Smooth muscle cell (in vitro differentiated cells): ENCODE measurements around the gene DOCK3. TPM values are rescaled to one million over a fixed set of nuclear protein-coding genes. Genes with fewer than 3 reads are reported as not detected.
A peak's percentile ranks its signal among the peaks of the same experiment; 100 is the strongest.

ENCODE experiments used
- DNase-seq: peaks from one replicate; lab custom pipeline; 2025; ENCODE audit not compliant: unreplicated experiment; lab: John Stamatoyannopoulos, UW
- H2AFZ ChIP-seq: fragments of 200-600 bp; sonication (generic); 2 replicates; pipeline ENCODE4 v1.6.0; 2016; ENCODE audit warnings: antibody characterized with exemption, low read depth, mild to moderate bottlenecking
- H3F3A ChIP-seq: fragments of 200-600 bp; sonication (generic); 2 replicates; pipeline ENCODE4 v1.6.0; 2017; ENCODE audit warnings: antibody characterized with exemption, low read depth
- H3K27ac ChIP-seq: fragments of 200-600 bp; sonication (generic); 2 replicates; pipeline ENCODE4 v1.5.1; 2016; ENCODE audit warnings: low read depth, mild to moderate bottlenecking
- H3K27me3 ChIP-seq: fragments of 200-600 bp; sonication (generic); 2 replicates; pipeline ENCODE4 v1.6.1; 2016; ENCODE audit warnings: low read depth, mild to moderate bottlenecking
- H3K36me3 ChIP-seq: fragments of 200-600 bp; sonication (generic); 2 replicates; pipeline ENCODE4 v1.5.1; 2016; ENCODE audit warnings: low read depth
- H3K4me1 ChIP-seq: fragments of 200-600 bp; sonication (generic); 2 replicates; pipeline ENCODE4 v1.5.1; 2016; ENCODE audit warnings: low read depth
- H3K4me2 ChIP-seq: fragments of 200-600 bp; sonication (generic); 2 replicates; pipeline ENCODE4 v1.6.0; 2016; ENCODE audit warnings: mild to moderate bottlenecking
- H3K4me3 ChIP-seq: fragments of 200-600 bp; sonication (generic); 2 replicates; pipeline ENCODE4 v1.5.1; 2016; ENCODE audit warnings: mild to moderate bottlenecking
- H3K79me2 ChIP-seq: fragments of 200-600 bp; sonication (generic); 2 replicates; pipeline ENCODE4 v1.6.0; 2016; ENCODE audit warnings: low read depth, mild to moderate bottlenecking
- H3K9ac ChIP-seq: fragments of 200-600 bp; sonication (generic); 2 replicates; pipeline ENCODE4 v1.6.0; 2016; ENCODE audit warnings: low read depth
- H3K9me3 ChIP-seq: fragments of 200-600 bp; sonication (generic); replicated peaks from 2 replicates; pipeline ENCODE4 v1.5.1; 2016; ENCODE audit warnings: low read depth
- H4K20me1 ChIP-seq: fragments of 200-600 bp; sonication (generic); 2 replicates; pipeline ENCODE4 v1.6.0; 2016; ENCODE audit warnings: low read depth
- CTCF ChIP-seq: fragments of 200-600 bp; sonication (generic); IDR thresholded peaks from 2 replicates; pipeline ENCODE4 v1.5.1; 2017; ENCODE audit warnings: borderline replicate concordance, mild to moderate bottlenecking, antibody characterized with exemption; ENCODE audit not compliant: insufficient read depth, poor library complexity, severe bottlenecking
- WGBS: methylation state at CpG from one replicate; pipeline ENCODE4 v1.1.7; 2016; ENCODE audit warnings: low lambda C conversion rate; 5-methylcytosine and 5-hydroxymethylcytosine counted together
- polyA plus RNA-seq: library from polyadenylated mRNA; unstranded; fragments of >200 nt; fragmentation: Nextera tagmentation; extraction: Ambion mirVana; gene quantifications from 2 replicates; pipeline ENCODE4 v1.2.1, GENCODE V29; 2016
- total RNA-seq: library from RNA; depleted of rRNA; stranded (reverse); fragments of >200 nt; gene quantifications from 2 replicates; pipeline ENCODE4 v1.2.3, GENCODE V29; 2014

DOCK3 gene
- total and polyA plus RNA-seq, 2 experiments from 2014 or later = 0.29 to 2.2 TPM

DNA sequence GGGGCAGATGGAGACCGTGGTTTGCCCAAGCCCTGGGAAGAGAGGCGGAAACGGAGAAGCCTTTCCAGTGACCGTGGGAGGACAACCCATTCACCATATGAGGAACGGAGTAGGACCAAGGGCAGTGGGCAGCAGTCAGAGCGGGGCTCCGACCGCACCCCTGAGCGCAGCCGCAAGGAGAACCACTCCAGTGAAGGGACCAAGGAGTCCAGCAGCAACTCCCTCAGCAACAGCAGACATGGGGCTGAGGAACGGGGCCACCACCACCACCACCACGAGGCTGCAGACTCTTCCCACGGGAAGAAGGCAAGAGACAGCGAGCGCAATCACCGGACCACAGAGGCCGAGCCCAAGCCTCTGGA is 718.4 kb downstream of the DOCK3 start:
- Histone ChIP-seq H3K4me1 (peaks cover 34% of the 10 kb centered on the region), H3K79me2 (peaks cover 43% of the 10 kb centered on the region), H3F3A (peaks cover 52% of the 10 kb centered on the region), H3K27me3 (no peaks in the 10 kb centered on the region), H2AFZ (no peak overlapping the region), H3K4me3 (no peak overlapping the region), H3K9ac (no peak overlapping the region), H3K36me3 (no peaks in the 10 kb centered on the region), H3K9me3 (no peaks in the 10 kb centered on the region), H3K4me2 (peak overlapping the region; percentile 97), H4K20me1 (peaks cover 66% of the 10 kb centered on the region), H3K27ac (no peak overlapping the region)
- 99% methylated on average over 16 of the region's 17 CpGs for WGBS
- DNase-seq = no peak
- TF ChIP-seq CTCF = no peak

GRCh38 chr3:51393564-51393963 is 718.8 kb downstream of the DOCK3 start:
- peak overlapping the region; percentile 97 for H3K4me2 ChIP-seq
- 98% methylated on average over 14 of the region's 14 CpGs for WGBS
- H3K27me3 ChIP-seq = no peaks in the 10 kb centered on the region
- H4K20me1 ChIP-seq = peaks cover 61% of the 10 kb centered on the region
- peaks cover 34% of the 10 kb centered on the region for H3K4me1 ChIP-seq
- no peak overlapping the region for H3K9ac ChIP-seq
- H3K27ac ChIP-seq = no peak overlapping the region
- H3K36me3 ChIP-seq = no peaks in the 10 kb centered on the region
- H2AFZ ChIP-seq = no peak overlapping the region
- TF ChIP-seq CTCF = no peak
- H3K79me2 ChIP-seq = peaks cover 43% of the 10 kb centered on the region
- DNase-seq = no peak
- no peak overlapping the region for H3K4me3 ChIP-seq
- H3F3A ChIP-seq = peaks cover 48% of the 10 kb centered on the region
- H3K9me3 ChIP-seq = no peaks in the 10 kb centered on the region

- no peak overlapping the region for H3K4me3 ChIP-seq
- H3K4me2 ChIP-seq = peak overlapping the region; percentile 97
- peak overlapping the region; percentile 23 for H3K27ac ChIP-seq
- H3K36me3 ChIP-seq = no peaks in the 10 kb centered on the region
- H4K20me1 ChIP-seq = peaks cover 51% of the 10 kb centered on the region
- no peaks in the 10 kb centered on the region for H3K9me3 ChIP-seq
- no peak overlapping the region for H3K9ac ChIP-seq
- peaks cover 40% of the 10 kb centered on the region for H3F3A ChIP-seq
- no peak overlapping the region for H2AFZ ChIP-seq
- no peak for TF ChIP-seq CTCF
- WGBS = 99% methylated on average over 5 of the region's 5 CpGs
- peaks cover 29% of the 10 kb centered on the region for H3K4me1 ChIP-seq
- peaks cover 43% of the 10 kb centered on the region for H3K79me2 ChIP-seq
- H3K27me3 ChIP-seq = no peaks in the 10 kb centered on the region
- DNase-seq = no peak
Observed at GRCh38 chr3:51394541-51394940, 719.8 kb downstream of the DOCK3 start.

DNA sequence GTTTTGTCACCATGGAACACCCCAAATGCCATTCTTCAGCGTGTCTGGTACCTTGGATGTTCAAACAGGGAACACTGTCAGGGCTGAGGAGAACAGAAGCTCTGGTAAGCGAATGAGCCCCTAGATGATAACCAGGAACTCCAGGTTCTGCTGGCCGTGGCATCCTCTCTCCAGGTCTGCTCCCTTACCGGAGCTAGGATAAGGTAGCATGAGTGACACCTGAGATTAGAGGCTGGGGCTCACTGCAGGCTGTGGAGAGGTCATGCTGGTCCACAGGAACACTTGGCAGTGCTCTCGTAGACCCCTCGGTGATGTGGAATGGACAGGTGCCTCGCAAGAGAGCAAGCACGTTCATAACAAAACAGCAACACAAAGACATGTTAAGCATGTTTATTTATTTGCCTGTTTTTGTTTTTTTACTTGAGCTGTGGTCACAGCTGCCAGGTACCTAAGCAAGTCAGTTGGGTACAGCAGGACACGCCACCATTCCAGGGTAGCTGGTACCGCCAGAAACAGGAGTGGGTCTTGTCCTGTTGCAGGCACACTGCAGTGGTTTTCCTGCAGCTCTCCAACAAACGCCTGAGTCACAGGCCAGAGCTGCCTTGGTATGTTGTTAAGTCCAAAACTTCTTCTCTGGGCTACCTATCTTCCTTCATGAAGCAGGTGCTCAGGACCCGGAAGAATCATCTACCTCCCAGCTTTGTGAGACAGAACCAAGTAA is 720.9 kb downstream of the DOCK3 start:
- no peak overlapping the region for H3K4me3 ChIP-seq

More for the DNA sequence above, 720.9 kb downstream of the DOCK3 start:
- no peak for TF ChIP-seq CTCF
- Histone ChIP-seq H3K9ac (no peak overlapping the region), H3F3A (peaks cover 29% of the 10 kb centered on the region), H3K36me3 (no peaks in the 10 kb centered on the region), H2AFZ (no peak overlapping the region), H3K4me1 (peaks cover 26% of the 10 kb centered on the region), H3K4me2 (no peak overlapping the region), H4K20me1 (peaks cover 47% of the 10 kb centered on the region), H3K79me2 (peaks cover 43% of the 10 kb centered on the region), H3K27me3 (no peaks in the 10 kb centered on the region), H3K9me3 (no peaks in the 10 kb centered on the region), H3K27ac (peak overlapping the region; percentile 23)
- WGBS = 97% methylated on average over 12 of the region's 12 CpGs
- no peak for DNase-seq
